Mucosa of descending colon (tissue), 3 donors: Measurements from ENCODE around the gene LAMB4. TPM values are rescaled to one million over a fixed set of nuclear protein-coding genes. Genes with fewer than 3 reads are reported as not detected.

Experiments
- ATAC-seq: fragments of 200-7000 bp; cut with Tn5 transposase; one replicate; pipeline ENCODE4 v1.9.1; 2020; ENCODE audit warnings: mild to moderate bottlenecking, moderate library complexity
- DNase-seq, 3 donors: peaks; one replicate each; pipeline ENCODE4 v3.0.0-alpha.2; 2020
- H3K36me3 ChIP-seq: fragments of 200-600 bp; one replicate; pipeline ENCODE4 v1.8.0; 2021; ENCODE audit warnings: low read depth, mild to moderate bottlenecking
- H3K4me1 ChIP-seq: fragments of 200-600 bp; one replicate; pipeline ENCODE4 v1.8.0; 2021; ENCODE audit warnings: low read depth, mild to moderate bottlenecking
- H3K4me3 ChIP-seq: fragments of 200-600 bp; one replicate; pipeline ENCODE4 v1.8.0; 2021; ENCODE audit warnings: mild to moderate bottlenecking
- H3K9me3 ChIP-seq: fragments of 200-600 bp; one replicate; pipeline ENCODE4 v1.8.0; 2021; ENCODE audit warnings: mild to moderate bottlenecking
- CTCF ChIP-seq: fragments of 200-600 bp; IDR thresholded peaks from one replicate; pipeline ENCODE4 v1.8.0; 2022; ENCODE audit warnings: antibody characterized with exemption, mild to moderate bottlenecking
- intact Hi-C, 2 donors: fragments of 100-400 bp; cut with DNase I in 1 of 2; cut with micrococcal nuclease in 1 of 2; formaldehyde crosslinking; loops; one replicate each; pipeline versions ENCODE4 v1.11.0 to v1.11.1; 2022; cut with DNase I, micrococcal nuclease
- total RNA-seq, 3 donors: library from RNA; stranded (reverse); fragmentation: NEBNext Ultra II Directional in 2 of 3; extraction: Animal tissue kit (Norgen Biotek cat#: 25700) in 2 of 3; gene quantifications; one replicate each; pipeline versions ENCODE4 v1.2.1 to v1.2.4, GENCODE V29; 2021 to 2023
- donor health status: DM: no; HTN: no; CAD: no; lungs with moderate emphysema.
- donor health status: DM: no; HTN: no; CAD: no.
- donor health status: DM: no; HTN: yes; CAD: no.

The LAMB4 gene
- total RNA-seq, 3 donors from 2014 or later: 0.22 TPM; not detected in 2

- no peak overlapping the region for H3K4me3 ChIP-seq
- intact Hi-C loops: no loop called here
- no peaks in the 10 kb centered on the region for H3K36me3 ChIP-seq
- H3K4me1 ChIP-seq: no peaks in the 10 kb centered on the region
- ATAC-seq: no peak
- DNase-seq: no peak
- no peak for TF ChIP-seq CTCF
- no peaks in the 10 kb centered on the region for H3K9me3 ChIP-seq
Measured at GRCh38 chr7:107980171-107980570, 150.0 kb downstream of the LAMB4 start.

- intact Hi-C loops: no loop called here
- DNase-seq (no peak), ATAC-seq (no peak)
- Histone ChIP-seq H3K4me1 (no peaks in the 10 kb centered on the region), H3K36me3 (peaks cover 4% of the 10 kb centered on the region), H3K4me3 (no peak overlapping the region), H3K9me3 (no peaks in the 10 kb centered on the region)
- no peak for TF ChIP-seq CTCF
Measured at GRCh38 chr7:107978815-107979408, 151.2 kb downstream of the LAMB4 start.

- TF ChIP-seq CTCF: no peak
- Histone ChIP-seq H3K4me3 (no peak overlapping the region), H3K4me1 (no peaks in the 10 kb centered on the region), H3K9me3 (no peaks in the 10 kb centered on the region), H3K36me3 (peaks cover 4% of the 10 kb centered on the region)
- no peak for DNase-seq
- no peak for ATAC-seq
- intact Hi-C loops: no loop called here
Measured at GRCh38 chr7:107977048-107977447, 153.1 kb downstream of the LAMB4 start.

GRCh38 chr7:107976620-107977019 is 153.5 kb downstream of the LAMB4 start:
- ATAC-seq: no peak
- no peak for TF ChIP-seq CTCF
- H3K4me3 ChIP-seq: no peak overlapping the region
- no peaks in the 10 kb centered on the region for H3K4me1 ChIP-seq
- no peaks in the 10 kb centered on the region for H3K9me3 ChIP-seq
- H3K36me3 ChIP-seq: peaks cover 4% of the 10 kb centered on the region
- intact Hi-C loops: no loop called here
- no peak for DNase-seq

GRCh38 chr7:107975394-107976013 is 154.7 kb downstream of the LAMB4 start:
- no peak for DNase-seq
- Histone ChIP-seq H3K4me1 (no peaks in the 10 kb centered on the region), H3K4me3 (no peak overlapping the region), H3K9me3 (no peaks in the 10 kb centered on the region), H3K36me3 (peaks cover 4% of the 10 kb centered on the region)
- ATAC-seq: no peak
- intact Hi-C loops: no loop called here
- TF ChIP-seq CTCF: no peak
